ENCODE measurements around the gene FAM83B.

The FAM83B gene

GRCh38 chr6:54921891-54922290, 75.3 kb downstream of the FAM83B start (continued):
- no peak for TF ChIP-seq ZNF645 (tag by site-specific recombination; IDR thresholded peaks at IDR 0.05)

GRCh38 chr6:54929245-54929909, 82.8 kb downstream of the FAM83B start:
- Histone ChIP-seq H3K27ac (ENCODE audit: extremely low read depth, low read depth, low read length) (no peak overlapping the region), H3K9me3 (ENCODE audit: control insufficient read depth, insufficient read depth, low read depth, low read length) (no peaks in the 10 kb centered on the region), H3K4me3 (ENCODE audit: low read depth, low read length) (no peak overlapping the region), H3K4me1 (ENCODE audit: control insufficient read depth, insufficient read depth, low read length) (no peaks in the 10 kb centered on the region), H3K36me3 (ENCODE audit: control insufficient read depth in 2 of 2, insufficient read depth in 1 of 2, low read length in 2 of 2) (no peaks in the 10 kb centered on the region; a peak in 1 of 3 replicates)
- ChIA-PET POLR2A (no interaction called here), CTCF (interaction anchor here (0.8 kb wide), 1 partner anchor 85 kb away, joined by 3 read pairs; no protein-coding TSS in a partner anchor)
- TF ChIP-seq PATZ1 (tag by site-specific recombination; IDR thresholded peaks at IDR 0.05): no peak
- no peak for TF ChIP-seq ZNF639 (tag by site-specific recombination; IDR thresholded peaks at IDR 0.05)
- TF ChIP-seq ZNF658 (tag by site-specific recombination; IDR thresholded peaks at IDR 0.05): no peak
- TF ChIP-seq ZNF211 (tag by site-specific recombination; IDR thresholded peaks at IDR 0.05; ENCODE audit: low read depth): no peak
- TF ChIP-seq GLI4 (tag by site-specific recombination; IDR thresholded peaks at IDR 0.05): no peak
- no peak for TF ChIP-seq ZNF555 (tag by site-specific recombination; conservative IDR thresholded peaks at IDR 0.05)
- no peak for TF ChIP-seq ZNF777 (tag by site-specific recombination; IDR thresholded peaks at IDR 0.05; ENCODE audit: borderline replicate concordance)
- TF ChIP-seq ZXDB (tag by site-specific recombination; IDR thresholded peaks at IDR 0.05): no peak
- TF ChIP-seq PRDM4 (tag by site-specific recombination; IDR thresholded peaks at IDR 0.05): no peak
- TF ChIP-seq ZNF302 (tag by site-specific recombination; IDR thresholded peaks at IDR 0.05; ENCODE audit: low read depth): no peak
- no peak for TF ChIP-seq YY2 (tag by site-specific recombination; IDR thresholded peaks at IDR 0.05)
- no peak for TF ChIP-seq ZSCAN18 (tag by site-specific recombination; IDR thresholded peaks at IDR 0.05)
- TF ChIP-seq ZNF670 (tag by site-specific recombination; IDR thresholded peaks at IDR 0.05; ENCODE audit: low read depth): no peak
- TF ChIP-seq ZNF514 (tag by site-specific recombination; IDR thresholded peaks at IDR 0.05): no peak
- no peak for TF ChIP-seq ZNF837 (tag by site-specific recombination; IDR thresholded peaks at IDR 0.05)
- TF ChIP-seq PRDM10 (tag by site-specific recombination; IDR thresholded peaks at IDR 0.05): no peak
- TF ChIP-seq SALL2 (tag by site-specific recombination; IDR thresholded peaks at IDR 0.05; ENCODE audit: borderline replicate concordance): no peak
- no peak for TF ChIP-seq ZNF416 (tag by site-specific recombination; IDR thresholded peaks at IDR 0.05)

All from HEK293 (cell line).